ENCODE data around the gene DDX17. TPM values are rescaled to one million over a fixed set of nuclear protein-coding genes. Genes with fewer than 3 reads are reported as not detected.

Gene DDX17
- total and polyA plus RNA-seq, 4 donors, result 50.0 to 555 (median 366) TPM

DNA sequence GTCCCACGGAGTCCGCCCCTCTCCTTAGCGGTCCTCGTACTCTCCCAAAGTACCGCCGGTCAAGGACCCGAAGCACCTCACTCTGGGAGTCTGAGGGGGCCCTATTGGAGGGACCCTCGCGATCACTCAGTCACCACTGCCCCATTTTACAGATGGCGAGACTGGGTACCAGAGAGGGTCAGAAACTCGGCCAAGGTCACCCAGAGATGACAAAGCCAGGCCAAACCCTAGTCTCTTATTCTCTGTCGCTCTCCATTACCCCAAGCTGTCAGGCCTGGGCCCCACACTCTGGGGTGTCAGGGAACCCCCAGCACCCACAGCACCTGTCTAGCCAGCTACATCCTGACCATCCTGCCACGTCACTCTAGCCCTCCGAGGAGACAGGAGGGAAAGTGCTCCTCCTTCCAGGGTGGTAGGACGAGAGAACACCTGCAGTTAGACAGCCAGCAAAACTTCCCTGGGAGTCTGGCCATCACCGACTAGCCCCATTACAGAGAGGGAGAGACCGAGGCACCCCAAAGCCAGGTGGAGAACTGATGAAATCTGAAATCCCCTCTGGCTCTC is 49.8 kb downstream of the DDX17 start:
- H3K4me3 ChIP-seq (ENCODE audit: low read length in 2 of 2), result no peak overlapping the region
- no peaks in the 10 kb centered on the region for H3K36me3 ChIP-seq (ENCODE audit: control insufficient read depth in 1 of 2, insufficient read depth in 2 of 2, low read length in 1 of 2)
- H3K27me3 ChIP-seq (ENCODE audit: control insufficient read depth in 1 of 2, insufficient read depth in 2 of 2, low read length in 1 of 2), result no peaks in the 10 kb centered on the region
- no peak for DNase-seq
- H3K4me1 ChIP-seq (ENCODE audit: control insufficient read depth in 1 of 2, insufficient read depth in 2 of 2, low read length in 2 of 2), result no peaks in the 10 kb centered on the region
- WGBS, 2 donors, result 75 to 79% methylated on average over 17 of the region's 17 CpGs
- H3K9me3 ChIP-seq (ENCODE audit: control insufficient read depth, low read length), result no peaks in the 10 kb centered on the region
- no peak for ATAC-seq (ENCODE audit: low FRiP score)
- intact Hi-C loops (cut with DNase I), result no loop called here
- H3K27ac ChIP-seq (ENCODE audit: low read depth in 1 of 2, low read length in 2 of 2), result no peak overlapping the region

DNA sequence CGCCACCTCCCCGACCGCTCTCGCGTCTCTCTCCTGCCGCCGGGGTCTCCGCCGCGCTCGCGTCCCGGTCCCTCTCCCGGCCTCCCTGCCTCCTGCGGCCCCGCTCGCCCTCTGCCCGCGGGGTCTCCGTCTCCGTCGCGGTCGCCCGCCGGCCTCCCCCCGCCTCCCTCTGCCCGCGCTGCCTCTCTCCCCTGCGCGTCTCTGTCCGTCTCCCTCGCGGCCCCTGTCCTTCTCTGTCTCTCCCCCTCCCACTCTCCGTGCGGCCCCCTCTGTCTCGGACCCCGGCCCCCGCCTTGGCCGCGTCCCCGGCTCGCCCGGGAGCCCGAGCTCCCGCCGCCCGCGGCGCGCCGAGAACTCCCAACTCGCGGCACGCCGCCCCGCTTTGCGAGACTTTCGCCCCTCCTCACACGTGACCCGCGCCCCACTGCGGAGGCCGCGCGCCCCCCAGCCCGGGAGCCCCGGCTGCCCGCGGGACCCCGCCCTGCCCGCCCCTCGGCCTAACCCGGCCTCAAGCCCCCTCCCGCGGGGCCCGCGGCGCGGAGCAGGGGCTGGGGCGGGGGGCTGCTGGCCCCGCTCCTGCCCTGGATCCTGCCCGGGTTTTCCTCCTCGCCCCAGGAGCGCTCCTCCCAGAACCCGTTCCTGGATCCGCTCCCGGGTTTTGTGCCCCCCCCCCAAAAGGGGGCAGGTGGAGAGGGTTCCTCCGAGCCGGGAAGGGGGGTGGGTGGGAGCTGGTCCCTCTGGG is 50.4 kb downstream of the DDX17 start:
- intact Hi-C loops (cut with DNase I), result no loop called here
- Histone ChIP-seq H3K36me3 (ENCODE audit: control insufficient read depth in 1 of 2, insufficient read depth in 2 of 2, low read length in 1 of 2) (no peaks in the 10 kb centered on the region), H3K27ac (ENCODE audit: low read depth in 1 of 2, low read length in 2 of 2) (no peak overlapping the region), H3K27me3 (ENCODE audit: control insufficient read depth in 1 of 2, insufficient read depth in 2 of 2, low read length in 1 of 2) (no peaks in the 10 kb centered on the region), H3K4me1 (ENCODE audit: control insufficient read depth in 1 of 2, insufficient read depth in 2 of 2, low read length in 2 of 2) (no peaks in the 10 kb centered on the region), H3K4me3 (ENCODE audit: low read length in 2 of 2) (peak overlapping the region; percentile 31 to 38), H3K9me3 (ENCODE audit: control insufficient read depth, low read length) (no peaks in the 10 kb centered on the region)
- ATAC-seq (ENCODE audit: low FRiP score), result no peak
- DNase-seq, result no peak
- WGBS, 2 donors, result 1% methylated on average over 53 to 90 of the region's 90 CpGs

GRCh38 chr22:38455076-38455529 is 51.0 kb downstream of the DDX17 start, which contains the start of gene KCNJ4:
Gene KCNJ4, minus strand, starts transcription at chr22:38455199. Its CDS starts 27,067 bp downstream, at chr22:38428132.
- H3K36me3 ChIP-seq (ENCODE audit: control insufficient read depth in 1 of 2, insufficient read depth in 2 of 2, low read length in 1 of 2), result no peaks in the 10 kb centered on the region
- DNase-seq (no peak), ATAC-seq (ENCODE audit: low FRiP score) (no peak)
- WGBS, 2 donors, result 1% methylated on average over 34 to 76 of the region's 76 CpGs
- no peaks in the 10 kb centered on the region for H3K9me3 ChIP-seq (ENCODE audit: control insufficient read depth, low read length)
- H3K27ac ChIP-seq (ENCODE audit: low read depth in 1 of 2, low read length in 2 of 2), result no peak within 1 kb of the TSS
- no peaks in the 10 kb centered on the region for H3K27me3 ChIP-seq (ENCODE audit: control insufficient read depth in 1 of 2, insufficient read depth in 2 of 2, low read length in 1 of 2)
- H3K4me3 ChIP-seq (ENCODE audit: low read length in 2 of 2), result peak within 1 kb of the TSS; percentile 31 to 38
- intact Hi-C loops (cut with DNase I), result no loop called here
- H3K4me1 ChIP-seq (ENCODE audit: control insufficient read depth in 1 of 2, insufficient read depth in 2 of 2, low read length in 2 of 2), result no peaks in the 10 kb centered on the region

DNA sequence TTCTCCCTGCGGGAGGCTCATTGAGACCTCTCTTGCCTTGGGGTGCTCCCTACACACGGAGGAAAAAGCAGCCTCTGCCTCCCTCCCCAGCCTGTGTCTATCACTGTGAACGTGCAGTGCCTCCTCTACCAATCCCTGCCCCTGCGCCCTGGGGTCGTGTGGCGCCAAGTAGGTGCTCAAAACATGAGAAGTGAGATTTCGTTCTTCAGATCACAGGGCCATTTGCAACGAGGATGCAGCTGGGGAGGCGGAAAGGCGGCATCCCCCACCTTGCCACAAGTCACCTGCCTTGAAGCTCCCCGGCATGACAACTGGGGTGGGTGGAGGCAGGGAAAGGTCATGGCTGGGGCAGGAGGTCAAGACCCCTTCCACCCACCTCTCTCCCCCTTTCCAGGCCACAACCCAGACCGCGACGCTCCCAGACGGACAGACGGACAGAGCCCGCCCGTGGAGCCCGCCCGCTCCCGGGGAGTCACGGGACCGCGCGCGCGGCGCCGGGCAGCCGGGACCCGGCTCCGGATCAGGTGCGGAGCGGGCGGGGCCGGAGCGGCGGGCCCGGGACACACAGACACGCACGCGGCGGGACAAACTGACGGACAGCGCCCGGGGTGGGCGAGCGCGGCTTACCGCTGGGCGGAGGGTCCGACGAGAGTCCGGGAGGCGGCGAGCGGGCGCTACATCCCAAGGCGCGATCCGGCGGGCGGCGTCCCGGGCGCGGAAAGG is 51.6 kb downstream of the DDX17 start:
- 13 to 17% methylated on average over 44 to 67 of the region's 67 CpGs for WGBS, 2 donors
- no peak for DNase-seq

DNA sequence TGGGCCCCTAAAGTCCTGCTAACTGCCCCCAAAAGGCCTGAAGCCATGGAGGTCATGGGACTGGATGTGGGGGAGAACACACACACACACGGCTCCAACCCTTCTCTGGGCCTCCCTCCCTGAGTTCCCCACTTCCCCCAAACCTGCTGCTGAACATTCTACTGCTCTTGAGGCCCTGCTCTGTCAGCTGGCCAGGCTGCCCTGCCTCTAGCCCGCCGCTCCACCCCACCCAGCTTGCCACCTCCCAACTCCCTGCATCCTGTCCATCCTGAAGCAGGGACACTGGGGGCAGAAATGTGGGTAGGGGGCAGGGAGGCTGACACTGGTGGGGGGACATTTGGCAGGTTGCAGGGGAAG is 52.1 kb downstream of the DDX17 start:
- Histone ChIP-seq H3K9me3 (ENCODE audit: control insufficient read depth, low read length) (no peaks in the 10 kb centered on the region), H3K27me3 (ENCODE audit: control insufficient read depth in 1 of 2, insufficient read depth in 2 of 2, low read length in 1 of 2) (no peaks in the 10 kb centered on the region), H3K36me3 (ENCODE audit: control insufficient read depth in 1 of 2, insufficient read depth in 2 of 2, low read length in 1 of 2) (no peaks in the 10 kb centered on the region), H3K4me1 (ENCODE audit: control insufficient read depth in 1 of 2, insufficient read depth in 2 of 2, low read length in 2 of 2) (no peaks in the 10 kb centered on the region), H3K27ac (ENCODE audit: low read depth in 1 of 2, low read length in 2 of 2) (no peak overlapping the region), H3K4me3 (ENCODE audit: low read length in 2 of 2) (no peak overlapping the region)
- WGBS, 2 donors, result 87 to 92% methylated on average over 3 of the region's 3 CpGs
- intact Hi-C loops (cut with DNase I), result loop anchor here in 1 of 2 donors (5.0 kb wide), 1 partner anchor 42 kb away; no protein-coding TSS in a partner anchor
- no peak for DNase-seq
- no peak for ATAC-seq (ENCODE audit: low FRiP score)

More for the DNA sequence above, 51.6 kb downstream of the DDX17 start:
- no peaks in the 10 kb centered on the region for H3K9me3 ChIP-seq (ENCODE audit: control insufficient read depth, low read length)
- no peaks in the 10 kb centered on the region for H3K36me3 ChIP-seq (ENCODE audit: control insufficient read depth in 1 of 2, insufficient read depth in 2 of 2, low read length in 1 of 2)
- H3K4me1 ChIP-seq (ENCODE audit: control insufficient read depth in 1 of 2, insufficient read depth in 2 of 2, low read length in 2 of 2), result no peaks in the 10 kb centered on the region
- peak overlapping the region; percentile 19 to 38 for H3K4me3 ChIP-seq (ENCODE audit: low read length in 2 of 2)
- no peaks in the 10 kb centered on the region for H3K27me3 ChIP-seq (ENCODE audit: control insufficient read depth in 1 of 2, insufficient read depth in 2 of 2, low read length in 1 of 2)
- intact Hi-C loops (cut with DNase I), result loop anchor here in 1 of 2 donors (5.0 kb wide), 1 partner anchor 42 kb away; no protein-coding TSS in a partner anchor
- no peak overlapping the region for H3K27ac ChIP-seq (ENCODE audit: low read depth in 1 of 2, low read length in 2 of 2)
- ATAC-seq (ENCODE audit: low FRiP score), result no peak

DNA sequence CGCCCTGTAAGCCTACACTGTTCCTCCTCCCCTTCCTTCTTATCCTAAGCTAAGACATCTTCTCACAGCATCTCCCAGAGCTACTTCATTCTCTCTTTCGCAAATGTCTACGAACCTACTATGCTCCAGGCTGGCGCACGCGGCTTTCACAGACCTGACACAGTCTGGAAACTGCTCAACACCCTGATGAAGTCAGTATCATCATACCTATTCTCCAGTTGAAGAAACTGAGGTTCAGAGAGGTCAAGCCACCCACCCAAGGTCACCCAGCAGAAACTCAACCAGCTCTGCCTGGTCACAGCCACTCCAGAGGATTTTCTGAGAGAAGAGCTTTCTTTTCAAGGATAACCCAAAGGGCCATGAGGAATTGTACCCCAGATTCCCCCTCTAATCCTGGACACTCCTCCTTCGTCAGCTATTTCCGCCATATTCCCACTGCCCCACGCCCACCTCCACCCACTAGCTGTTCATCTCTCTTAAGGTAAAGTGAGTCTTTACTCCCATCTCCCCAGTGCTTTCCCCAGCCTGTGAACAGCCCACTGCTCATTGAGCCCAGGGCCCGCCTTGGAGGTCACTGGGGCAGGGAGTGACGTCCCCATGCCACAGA is 52.9 kb downstream of the DDX17 start:
- ATAC-seq (ENCODE audit: low FRiP score), result no peak
- H3K4me1 ChIP-seq (ENCODE audit: control insufficient read depth in 1 of 2, insufficient read depth in 2 of 2, low read length in 2 of 2), result no peaks in the 10 kb centered on the region

DNA sequence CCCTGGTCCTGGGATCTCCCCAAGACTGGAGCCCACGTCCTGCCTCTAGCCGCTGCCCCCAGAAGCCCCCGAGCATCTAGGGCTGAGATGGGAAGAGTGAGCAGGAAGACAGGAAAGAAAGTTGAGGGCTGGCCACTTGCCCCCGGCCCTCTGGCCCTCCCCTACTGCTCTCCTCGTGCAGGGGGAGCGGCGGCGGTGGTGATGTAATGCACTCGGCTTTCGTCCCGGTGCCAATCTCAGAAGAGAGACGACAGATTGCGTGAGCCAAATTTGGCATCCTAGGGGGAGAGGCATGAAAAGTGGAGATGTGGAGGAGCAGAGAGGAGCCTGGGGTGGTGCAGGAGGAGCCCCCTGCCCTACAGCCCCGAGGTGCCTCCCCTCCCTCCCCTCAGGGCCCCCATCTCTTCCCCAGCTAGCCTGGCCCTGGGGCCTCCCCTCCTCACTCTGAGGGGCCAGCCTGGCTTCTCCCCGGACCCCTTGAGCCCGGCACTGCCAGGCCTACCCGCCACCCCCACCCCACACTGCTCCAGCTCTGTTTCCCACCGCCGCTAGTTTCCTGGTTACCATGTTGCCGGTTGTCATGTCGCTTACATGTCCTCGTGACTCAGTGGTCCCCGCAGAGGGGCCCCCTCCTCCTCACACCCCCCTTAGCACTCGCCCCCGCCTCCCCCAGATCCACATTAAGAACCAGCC is 53.6 kb downstream of the DDX17 start:
- Histone ChIP-seq H3K9me3 (ENCODE audit: control insufficient read depth, low read length) (no peaks in the 10 kb centered on the region), H3K27ac (ENCODE audit: low read depth in 1 of 2, low read length in 2 of 2) (no peak overlapping the region), H3K36me3 (ENCODE audit: control insufficient read depth in 1 of 2, insufficient read depth in 2 of 2, low read length in 1 of 2) (no peaks in the 10 kb centered on the region), H3K27me3 (ENCODE audit: control insufficient read depth in 1 of 2, insufficient read depth in 2 of 2, low read length in 1 of 2) (no peaks in the 10 kb centered on the region), H3K4me1 (ENCODE audit: control insufficient read depth in 1 of 2, insufficient read depth in 2 of 2, low read length in 2 of 2) (no peaks in the 10 kb centered on the region), H3K4me3 (ENCODE audit: low read length in 2 of 2) (no peak overlapping the region)
- ATAC-seq (ENCODE audit: low FRiP score) (peak; percentile 23), DNase-seq (peak; percentile 75 to 88)
- intact Hi-C loops (cut with DNase I), result loop anchor here in 1 of 2 donors (5.0 kb wide), 1 partner anchor 40 kb away; no protein-coding TSS in a partner anchor
- WGBS, 2 donors, result 13 to 15% methylated on average over 25 of the region's 25 CpGs

More for the DNA sequence above, 52.9 kb downstream of the DDX17 start:
- Histone ChIP-seq H3K4me3 (ENCODE audit: low read length in 2 of 2) (no peak overlapping the region), H3K9me3 (ENCODE audit: control insufficient read depth, low read length) (no peaks in the 10 kb centered on the region), H3K27me3 (ENCODE audit: control insufficient read depth in 1 of 2, insufficient read depth in 2 of 2, low read length in 1 of 2) (no peaks in the 10 kb centered on the region), H3K27ac (ENCODE audit: low read depth in 1 of 2, low read length in 2 of 2) (no peak overlapping the region), H3K36me3 (ENCODE audit: control insufficient read depth in 1 of 2, insufficient read depth in 2 of 2, low read length in 1 of 2) (no peaks in the 10 kb centered on the region)
- DNase-seq, result no peak
- intact Hi-C loops (cut with DNase I), result loop anchor here in 1 of 2 donors (5.0 kb wide), 1 partner anchor 41 kb away; no protein-coding TSS in a partner anchor
- WGBS, 2 donors, result 82 to 84% methylated on average over 11 of the region's 11 CpGs

DNA sequence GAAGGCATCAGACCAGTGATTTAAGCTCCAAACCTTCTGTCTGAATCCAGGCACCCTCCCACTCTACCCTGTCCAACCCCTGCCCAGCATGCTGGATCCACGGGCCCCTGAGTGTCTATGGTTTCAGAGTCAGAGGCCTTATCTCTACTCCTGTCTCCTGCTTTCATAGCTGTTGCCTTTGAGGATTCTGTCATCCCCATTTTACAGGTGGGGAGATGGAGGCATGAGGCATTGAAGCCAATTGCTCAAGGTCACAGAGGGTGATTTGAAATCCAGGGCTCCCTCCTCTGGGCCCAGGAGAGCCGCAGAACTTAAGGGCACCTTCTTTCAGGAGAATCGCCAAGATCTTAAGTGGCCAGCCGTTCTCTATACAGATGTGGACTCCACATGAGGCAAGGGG is 54.2 kb downstream of the DDX17 start:
- Histone ChIP-seq H3K4me1 (ENCODE audit: control insufficient read depth in 1 of 2, insufficient read depth in 2 of 2, low read length in 2 of 2) (no peaks in the 10 kb centered on the region), H3K4me3 (ENCODE audit: low read length in 2 of 2) (no peak overlapping the region), H3K9me3 (ENCODE audit: control insufficient read depth, low read length) (no peaks in the 10 kb centered on the region), H3K27ac (ENCODE audit: low read depth in 1 of 2, low read length in 2 of 2) (no peak overlapping the region), H3K36me3 (ENCODE audit: control insufficient read depth in 1 of 2, insufficient read depth in 2 of 2, low read length in 1 of 2) (no peaks in the 10 kb centered on the region), H3K27me3 (ENCODE audit: control insufficient read depth in 1 of 2, insufficient read depth in 2 of 2, low read length in 1 of 2) (no peaks in the 10 kb centered on the region)
- 45 to 55% methylated on average over 4 of the region's 4 CpGs for WGBS, 2 donors
- ATAC-seq (ENCODE audit: low FRiP score), result no peak
- no peak for DNase-seq
- intact Hi-C loops (cut with DNase I), result loop anchor here in 1 of 2 donors (5.0 kb wide), 1 partner anchor 40 kb away; no protein-coding TSS in a partner anchor

Data from aorta (tissue), 5 donors.